HepG2 (cell line): ENCODE results near the gene CKAP5. TPM values are rescaled to one million over a fixed set of nuclear protein-coding genes. Genes with fewer than 3 reads are reported as not detected.

Source experiments
- ATM ChIP-seq: fragments of 450-650 bp; IDR thresholded peaks from 2 replicates; pipeline ENCODE4 v1.7.1; 2017; ENCODE audit warnings: mild to moderate bottlenecking, borderline replicate concordance
- DMAP1 ChIP-seq: IDR thresholded peaks from 2 replicates; pipeline ENCODE4 v1.6.1; 2016
- GLI4 ChIP-seq: sonication (generic); formaldehyde crosslinking; IDR thresholded peaks from 2 replicates; pipeline ENCODE4 v1.5.1; 2020; ENCODE audit warnings: missing genetic modification reagents, mild to moderate bottlenecking, moderate library complexity, borderline replicate concordance
- HNF4A ChIP-seq: sonication (generic); formaldehyde crosslinking; IDR thresholded peaks from 2 replicates; pipeline ENCODE4 v1.4.0; 2020; ENCODE audit warnings: missing genetic modification reagents
- HNRNPLL ChIP-seq: fragments of 200-400 bp; formaldehyde crosslinking; IDR thresholded peaks from 2 replicates; pipeline ENCODE4 v1.6.1; 2017; ENCODE audit warnings: mild to moderate bottlenecking, low read depth, low read length; ENCODE audit not compliant: poor library complexity, severe bottlenecking
- KAT2B ChIP-seq: fragments of 150-350 bp; IDR thresholded peaks from 2 replicates; pipeline ENCODE4 v1.6.1; 2014; ENCODE audit warnings: low read depth, low read length, borderline replicate concordance
- MTA1 ChIP-seq: sonication (generic); formaldehyde crosslinking; IDR thresholded peaks from 2 replicates; pipeline ENCODE4 v1.4.0; 2020; ENCODE audit warnings: missing genetic modification reagents, mild to moderate bottlenecking, borderline replicate concordance
- PAWR ChIP-seq: sonication (generic); formaldehyde crosslinking; IDR thresholded peaks from 2 replicates; pipeline ENCODE4 v1.4.0; 2020; ENCODE audit warnings: missing genetic modification reagents, mild to moderate bottlenecking, borderline replicate concordance
- ZNF446 ChIP-seq: sonication (generic); formaldehyde crosslinking; IDR thresholded peaks from 2 replicates; pipeline ENCODE4 v1.5.0; 2020; ENCODE audit warnings: mild to moderate bottlenecking, missing genetic modification reagents
- ZNF572 ChIP-seq: sonication (generic); formaldehyde crosslinking; IDR thresholded peaks from 2 replicates; pipeline ENCODE4 v1.5.1; 2020; ENCODE audit warnings: mild to moderate bottlenecking, missing genetic modification reagents
- polyA plus RNA-seq, 8 experiments: library from polyadenylated mRNA; depleted of rRNA in 3 of 8; stranded (reverse) in 7 of 8; unstranded in 1 of 8; fragments of >200 nt; fragmentation: Illumina TruSeq in 4 of 8; extraction: Trizol in 4 of 8; gene quantifications; 2 replicates each; pipeline versions ENCODE4 v1.2.1 to v1.2.3, GENCODE V29; 2011 to 2016; ENCODE audit warnings: low read depth in 4 of 8, missing spikeins in 1 of 8, mixed read lengths in 1 of 8; ENCODE audit not compliant: insufficient read depth in 1 of 8
- total RNA-seq, 5 experiments: library from RNA; depleted of rRNA; stranded (reverse); fragments of >200 nt; fragmentation: Illumina TruSeq; extraction: Trizol; gene quantifications; 2 replicates each; pipeline ENCODE4 v1.2.3, GENCODE V29; 2016; ENCODE audit warnings: low read depth in 1 of 5
- TF ChIP-seq, protein P1 (sequence below): sonication (generic); formaldehyde crosslinking; IDR thresholded peaks from 2 replicates; pipeline ENCODE4 v1.4.0; 2020; ENCODE audit warnings: missing genetic modification reagents, borderline replicate concordance
- TF ChIP-seq, protein P2 (sequence below): sonication (generic); formaldehyde crosslinking; IDR thresholded peaks from 2 replicates; pipeline ENCODE4 v1.5.0; 2020; ENCODE audit warnings: missing genetic modification reagents
- TF ChIP-seq, protein P3 (sequence below): sonication (generic); formaldehyde crosslinking; IDR thresholded peaks from 2 replicates; pipeline ENCODE4 v1.8.0; 2022; ENCODE audit warnings: mild to moderate bottlenecking, missing genetic modification reagents, moderate library complexity
- TF ChIP-seq, protein P4 (sequence below): sonication (generic); formaldehyde crosslinking; IDR thresholded peaks from 2 replicates; pipeline ENCODE4 v1.5.1; 2020; ENCODE audit warnings: missing genetic modification reagents, mild to moderate bottlenecking, borderline replicate concordance

The CKAP5 gene
- total and polyA plus RNA-seq, 2 of the 13 experiments (the other 11 are each of a cell fraction or from before 2014, with no cell fraction given), result 79.2 to 103 TPM

DNA sequence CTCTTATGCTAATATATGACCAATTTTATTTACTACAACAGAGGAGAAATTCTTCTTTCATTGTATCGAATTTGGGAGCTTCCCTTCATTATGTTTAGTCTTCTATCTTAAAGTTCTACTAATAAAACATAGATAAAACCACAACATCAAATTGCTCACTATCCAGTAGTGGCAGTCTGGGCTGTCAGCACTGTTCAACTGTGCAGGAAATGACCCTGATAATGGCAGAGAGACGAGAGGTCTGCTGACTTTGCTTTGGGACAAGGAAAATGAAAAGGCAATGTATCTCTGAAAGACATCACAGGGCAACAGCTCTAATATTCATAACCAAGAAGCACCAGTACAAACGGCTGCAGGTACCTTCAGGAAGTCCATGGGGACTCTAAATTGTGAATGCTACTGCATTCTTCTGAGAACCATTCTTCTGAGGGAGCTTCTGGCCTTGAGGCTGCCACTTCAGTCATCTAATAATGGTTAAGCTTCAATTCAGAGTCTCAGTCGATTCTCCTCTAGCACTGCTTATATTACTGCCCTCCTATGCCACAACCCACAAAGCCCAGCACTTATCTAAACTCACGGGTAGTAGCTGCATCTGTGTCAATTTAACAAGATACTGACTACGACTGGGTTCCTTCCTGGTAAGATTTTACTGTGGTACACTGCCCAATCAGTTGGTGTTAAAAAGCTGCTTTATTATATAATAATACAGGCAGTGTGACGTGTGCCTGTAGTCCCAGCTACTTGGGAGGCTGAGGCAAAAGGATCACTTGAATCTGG lies 44.2 kb downstream of the CKAP5 start (continued):
- TF ChIP-seq, protein P1, sequence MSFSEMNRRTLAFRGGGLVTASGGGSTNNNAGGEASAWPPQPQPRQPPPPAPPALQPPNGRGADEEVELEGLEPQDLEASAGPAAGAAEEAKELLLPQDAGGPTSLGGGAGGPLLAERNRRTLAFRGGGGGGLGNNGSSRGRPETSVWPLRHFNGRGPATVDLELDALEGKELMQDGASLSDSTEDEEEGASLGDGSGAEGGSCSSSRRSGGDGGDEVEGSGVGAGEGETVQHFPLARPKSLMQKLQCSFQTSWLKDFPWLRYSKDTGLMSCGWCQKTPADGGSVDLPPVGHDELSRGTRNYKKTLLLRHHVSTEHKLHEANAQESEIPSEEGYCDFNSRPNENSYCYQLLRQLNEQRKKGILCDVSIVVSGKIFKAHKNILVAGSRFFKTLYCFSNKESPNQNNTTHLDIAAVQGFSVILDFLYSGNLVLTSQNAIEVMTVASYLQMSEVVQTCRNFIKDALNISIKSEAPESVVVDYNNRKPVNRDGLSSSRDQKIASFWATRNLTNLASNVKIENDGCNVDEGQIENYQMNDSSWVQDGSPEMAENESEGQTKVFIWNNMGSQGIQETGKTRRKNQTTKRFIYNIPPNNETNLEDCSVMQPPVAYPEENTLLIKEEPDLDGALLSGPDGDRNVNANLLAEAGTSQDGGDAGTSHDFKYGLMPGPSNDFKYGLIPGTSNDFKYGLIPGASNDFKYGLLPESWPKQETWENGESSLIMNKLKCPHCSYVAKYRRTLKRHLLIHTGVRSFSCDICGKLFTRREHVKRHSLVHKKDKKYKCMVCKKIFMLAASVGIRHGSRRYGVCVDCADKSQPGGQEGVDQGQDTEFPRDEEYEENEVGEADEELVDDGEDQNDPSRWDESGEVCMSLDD, result no peak
- no peak for TF ChIP-seq PAWR (CRISPR knock-in tag)
- TF ChIP-seq HNF4A (CRISPR knock-in tag), result no peak
- no peak for TF ChIP-seq DMAP1 (CRISPR knock-in tag)
- no peak for TF ChIP-seq ZNF446
- TF ChIP-seq, protein P2, sequence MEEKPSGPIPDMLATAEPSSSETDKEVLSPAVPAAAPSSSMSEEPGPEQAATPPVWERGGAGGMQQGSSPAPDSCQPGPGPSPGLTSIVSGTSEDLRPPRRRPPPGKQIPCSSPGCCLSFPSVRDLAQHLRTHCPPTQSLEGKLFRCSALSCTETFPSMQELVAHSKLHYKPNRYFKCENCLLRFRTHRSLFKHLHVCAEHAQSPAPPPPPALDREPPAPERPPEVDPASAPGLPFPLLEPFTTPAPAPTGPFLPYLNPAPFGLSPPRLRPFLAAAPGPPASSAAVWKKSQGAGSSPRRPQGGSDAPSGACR, result no peak
- no peak for TF ChIP-seq ATM
- TF ChIP-seq MTA1 (CRISPR knock-in tag), result no peak
- TF ChIP-seq GLI4 (CRISPR knock-in tag), result no peak
- TF ChIP-seq KAT2B, result no peak
- TF ChIP-seq HNRNPLL, result no peak
- TF ChIP-seq, protein P3, sequence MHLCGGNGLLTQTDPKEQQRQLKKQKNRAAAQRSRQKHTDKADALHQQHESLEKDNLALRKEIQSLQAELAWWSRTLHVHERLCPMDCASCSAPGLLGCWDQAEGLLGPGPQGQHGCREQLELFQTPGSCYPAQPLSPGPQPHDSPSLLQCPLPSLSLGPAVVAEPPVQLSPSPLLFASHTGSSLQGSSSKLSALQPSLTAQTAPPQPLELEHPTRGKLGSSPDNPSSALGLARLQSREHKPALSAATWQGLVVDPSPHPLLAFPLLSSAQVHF, result no peak
- no peak for TF ChIP-seq ZNF572 (CRISPR knock-in tag)
- TF ChIP-seq, protein P4, sequence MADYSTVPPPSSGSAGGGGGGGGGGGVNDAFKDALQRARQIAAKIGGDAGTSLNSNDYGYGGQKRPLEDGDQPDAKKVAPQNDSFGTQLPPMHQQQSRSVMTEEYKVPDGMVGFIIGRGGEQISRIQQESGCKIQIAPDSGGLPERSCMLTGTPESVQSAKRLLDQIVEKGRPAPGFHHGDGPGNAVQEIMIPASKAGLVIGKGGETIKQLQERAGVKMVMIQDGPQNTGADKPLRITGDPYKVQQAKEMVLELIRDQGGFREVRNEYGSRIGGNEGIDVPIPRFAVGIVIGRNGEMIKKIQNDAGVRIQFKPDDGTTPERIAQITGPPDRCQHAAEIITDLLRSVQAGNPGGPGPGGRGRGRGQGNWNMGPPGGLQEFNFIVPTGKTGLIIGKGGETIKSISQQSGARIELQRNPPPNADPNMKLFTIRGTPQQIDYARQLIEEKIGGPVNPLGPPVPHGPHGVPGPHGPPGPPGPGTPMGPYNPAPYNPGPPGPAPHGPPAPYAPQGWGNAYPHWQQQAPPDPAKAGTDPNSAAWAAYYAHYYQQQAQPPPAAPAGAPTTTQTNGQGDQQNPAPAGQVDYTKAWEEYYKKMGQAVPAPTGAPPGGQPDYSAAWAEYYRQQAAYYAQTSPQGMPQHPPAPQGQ (CRISPR knock-in tag), result no peak
- TF ChIP-seq, all 625 proteins: peak for 0
